ENCODE measurements around the gene LYPD3.

- TF ChIP-seq SIN3A (IDR thresholded peaks at IDR 0.05; ENCODE audit: borderline replicate concordance, insufficient read depth, low read length) (no peak), REST (IDR thresholded peaks at IDR 0.05; ENCODE audit: insufficient read depth in 1 of 2, low read depth in 2 of 2, low read length in 2 of 2) (no peak)
These were observed 20.5 kb upstream of the LYPD3 start for GRCh38 chr19:43485951-43486350.

Measured in PFSK-1 (cell line).